Kidney (tissue), 14 donors: ENCODE results near the gene SLC23A3. TPM values are rescaled to one million over a fixed set of nuclear protein-coding genes. Genes with fewer than 3 reads are reported as not detected.
A peak's percentile ranks its signal among the peaks of the same experiment; 100 is the strongest.

Source experiments
- DNase-seq, 5 donors: peaks; one replicate each; pipeline ENCODE4 v3.0.0-alpha.2; 2013 to 2020
- FAIRE-seq: peaks from 2 replicates; lab custom pipeline; 2012; peaks lifted over from hg19 to GRCh38; lab: Jason Lieb, UNC
- H3K27ac ChIP-seq, 2 donors: one replicate each; pipeline ENCODE4 v1.7.0; 2013; ENCODE audit warnings: low read depth in 2 of 2, low read length in 2 of 2, inconsistent platforms in 1 of 2
- H3K27me3 ChIP-seq: one replicate; pipeline ENCODE4 v1.7.1; 2013; ENCODE audit warnings: low read length, inconsistent platforms; ENCODE audit not compliant: control insufficient read depth, insufficient read depth
- H3K36me3 ChIP-seq, 3 donors: one replicate each; pipeline versions ENCODE4 v1.7.0 to v1.7.1; 2013; ENCODE audit warnings: low read length in 3 of 3, control low read depth in 1 of 3, inconsistent platforms in 1 of 3; ENCODE audit not compliant: insufficient read depth in 3 of 3, control insufficient read depth in 2 of 3
- H3K4me1 ChIP-seq, 3 donors: one replicate each; pipeline versions ENCODE4 v1.7.0 to v1.7.1; 2013; ENCODE audit warnings: low read length in 3 of 3, inconsistent platforms in 1 of 3, low read depth in 1 of 3; ENCODE audit not compliant: control insufficient read depth in 2 of 3, insufficient read depth in 2 of 3
- H3K4me3 ChIP-seq, 3 donors: one replicate each; pipeline versions ENCODE4 v1.7.0 to v1.8.1; 2013; ENCODE audit warnings: low read length in 3 of 3, control low read depth in 1 of 3, inconsistent platforms in 1 of 3
- H3K9ac ChIP-seq, 3 donors: one replicate each; pipeline versions ENCODE4 v1.7.0 to v1.7.1; 2013; ENCODE audit warnings: low read length in 3 of 3, control low read depth in 1 of 3, inconsistent platforms in 1 of 3
- H3K9me3 ChIP-seq, 3 donors: one replicate each; pipeline versions ENCODE4 v1.7.0 to v1.7.1; 2013; ENCODE audit warnings: low read length in 3 of 3, control low read depth in 1 of 3, inconsistent platforms in 1 of 3; ENCODE audit not compliant: control insufficient read depth in 2 of 3, insufficient read depth in 1 of 3
- CTCF ChIP-seq: IDR thresholded peaks from 3 replicates; pipeline ENCODE4 v1.5.1; 2012; ENCODE audit warnings: mild to moderate bottlenecking, moderate library complexity, borderline replicate concordance; ENCODE audit not compliant: insufficient read depth; ENCODE audit errors: extremely low read depth
- intact Hi-C: fragments of 100-400 bp; cut with DNase I; formaldehyde crosslinking; loops from one replicate; pipeline ENCODE4 v1.11.1; 2022
- polyA plus RNA-seq: library from polyadenylated mRNA; stranded (reverse); fragments of 350-450 nt; fragmentation: Illumina TruSeq; extraction: RNeasy Lipid Tissue Mini Kit (QIAGEN cat#74804); gene quantifications from one replicate; pipeline ENCODE4 v1.2.3, GENCODE V29; 2014; ENCODE audit warnings: low read depth, low replicate concordance; ENCODE audit not compliant: insufficient read depth
- total RNA-seq: library from RNA; stranded (reverse); fragmentation: NEBNext Ultra II Directional; extraction: Animal tissue kit (Norgen Biotek cat#: 25700); gene quantifications from one replicate; pipeline ENCODE4 v1.2.1, GENCODE V29; 2021
- donor health status: control.
- donor health status: control.
- donor health status: control.
- donor health status: control.
- donor health status: control.
- donor health status: DM: yes; HTN: yes; CAD: no.
- donor health status: Normal renal cell carcinoma (clear cell type).

SLC23A3 gene
- total and polyA plus RNA-seq, 2 donors from 2014 or later, result 2.8 to 10.9 TPM

- H3K27ac ChIP-seq, result no peak overlapping the region
- peaks cover 2 to 32% (median 20%) of the 10 kb centered on the region in 3 donors for H3K36me3 ChIP-seq
- no peak for DNase-seq
These were observed 41.1 kb upstream of the SLC23A3 start for GRCh38 chr2:219210886-219211362.

DNA sequence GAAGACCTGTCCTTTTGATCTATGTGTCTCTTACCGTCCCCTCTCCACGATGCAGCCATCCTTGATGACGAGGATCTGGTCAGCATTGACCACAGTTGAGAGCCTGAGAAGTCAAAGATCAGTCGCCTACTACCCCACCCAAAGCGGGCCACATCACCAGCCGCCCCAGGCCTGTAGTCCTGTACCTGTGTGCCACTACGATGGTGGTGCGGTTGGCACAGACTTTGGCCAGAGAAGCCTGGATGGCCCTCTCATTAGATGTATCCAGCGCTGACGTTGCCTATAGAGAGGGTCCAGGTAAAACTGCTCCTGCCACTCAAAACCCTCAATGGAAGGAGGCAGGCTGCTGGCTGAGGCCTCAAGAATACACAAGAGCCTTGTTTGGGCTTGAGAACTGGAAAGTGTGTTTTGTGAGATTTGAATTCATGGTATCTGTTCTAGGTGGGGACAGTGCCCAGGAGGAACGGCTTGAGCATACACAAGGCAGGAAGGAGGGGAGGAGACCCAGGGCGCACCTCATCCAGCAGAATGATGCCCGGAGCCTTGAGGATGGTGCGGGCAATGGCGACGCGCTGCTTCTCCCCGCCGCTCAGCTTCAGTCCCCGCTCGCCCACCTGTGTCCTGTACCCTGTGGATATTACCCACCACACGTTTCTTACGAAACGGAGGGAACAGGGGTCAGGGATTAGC is 40.5 kb upstream of the SLC23A3 start:
- H3K9me3 ChIP-seq, result no peaks in the 10 kb centered on the region
- H3K27ac ChIP-seq, result no peak overlapping the region
- DNase-seq (no peak), FAIRE-seq (no peak)
- peaks cover 8 to 14% (median 9%) of the 10 kb centered on the region in 3 donors for H3K4me1 ChIP-seq
- peaks cover 2 to 32% (median 20%) of the 10 kb centered on the region in 3 donors for H3K36me3 ChIP-seq
- no peak overlapping the region for H3K4me3 ChIP-seq
- no peak for TF ChIP-seq CTCF
- H3K9ac ChIP-seq, result no peak overlapping the region
- H3K27me3 ChIP-seq, result no peaks in the 10 kb centered on the region
- intact Hi-C loops, result no loop called here

More at GRCh38 chr2:219210886-219211362, 41.1 kb upstream of the SLC23A3 start:
- peaks cover 8 to 13% (median 9%) of the 10 kb centered on the region in 3 donors for H3K4me1 ChIP-seq
- no peak overlapping the region for H3K4me3 ChIP-seq
- intact Hi-C loops, result no loop called here
- no peak overlapping the region for H3K9ac ChIP-seq
- no peak for FAIRE-seq
- no peaks in the 10 kb centered on the region for H3K27me3 ChIP-seq
- H3K9me3 ChIP-seq, result no peaks in the 10 kb centered on the region
- TF ChIP-seq CTCF, result no peak

- Histone ChIP-seq H3K4me1 (peaks cover 8 to 14% (median 9%) of the 10 kb centered on the region in 3 donors), H3K27ac (no peak overlapping the region), H3K4me3 (no peak overlapping the region), H3K36me3 (peaks cover 2 to 31% (median 20%) of the 10 kb centered on the region in 3 donors), H3K9ac (no peak overlapping the region), H3K9me3 (no peaks in the 10 kb centered on the region), H3K27me3 (no peaks in the 10 kb centered on the region)
- intact Hi-C loops, result no loop called here
- DNase-seq, result peak in 1 of 5 donors; percentile 62
- no peak for FAIRE-seq
- TF ChIP-seq CTCF, result no peak
These were observed 39.7 kb upstream of the SLC23A3 start for GRCh38 chr2:219209236-219210195.
